ENCODE results near the gene GFOD1. TPM values are rescaled to one million over a fixed set of nuclear protein-coding genes. Genes with fewer than 3 reads are reported as not detected.
A peak's percentile ranks its signal among the peaks of the same experiment; 100 is the strongest.

GFOD1 gene
- total RNA-seq, 2 donors from 2014 or later = 3.3 to 5.2 TPM

DNA sequence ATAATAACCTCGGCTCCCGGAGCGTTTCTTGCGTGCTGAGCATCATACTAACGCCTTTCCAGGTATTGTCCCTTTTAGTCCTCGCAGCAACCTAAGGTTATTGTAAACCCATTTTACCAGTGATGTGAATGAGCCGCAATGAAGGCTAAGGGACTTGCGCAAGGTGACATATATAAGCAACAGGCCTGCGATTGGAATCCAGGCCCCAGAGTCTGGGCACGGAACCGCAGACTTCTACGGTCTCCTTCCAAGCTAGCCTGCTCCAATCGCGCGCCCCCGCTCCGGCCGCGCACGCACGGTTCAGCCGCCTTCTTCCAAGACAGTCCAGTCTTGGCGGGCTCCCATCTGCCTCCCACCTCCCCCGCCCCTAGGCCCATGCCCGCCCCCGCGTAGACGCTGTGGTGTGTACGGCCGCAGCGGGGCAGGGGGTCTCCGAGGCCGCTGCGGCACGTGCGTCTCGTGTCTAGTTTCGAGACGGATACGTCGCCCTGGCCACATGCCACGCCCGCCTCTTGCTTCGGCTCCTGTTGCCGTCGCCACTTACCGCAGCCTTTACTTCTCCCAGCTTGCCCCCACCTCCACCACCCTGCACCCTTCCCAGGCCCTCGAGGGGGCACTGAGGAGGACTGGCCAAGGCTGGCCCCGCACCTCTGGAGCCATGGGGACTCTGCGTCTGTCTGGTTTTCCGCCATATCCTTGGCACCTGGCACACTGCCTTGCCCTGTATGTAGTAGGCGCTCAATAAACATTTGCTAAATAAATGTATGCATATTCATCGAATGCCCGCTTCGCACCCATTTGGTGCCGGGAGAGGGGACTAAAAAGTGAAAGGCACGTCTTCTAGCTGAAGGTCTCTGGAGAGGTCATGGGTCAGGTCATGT, 855 bp upstream of the GFOD1 start:
- Mint-ChIP-seq H3K36me3 (ENCODE audit: insufficient read depth in 2 of 2) (no peaks in the 10 kb centered on the region), H3K9me3 (no peaks in the 10 kb centered on the region), H3K4me1 (ENCODE audit: low read depth) (peaks cover 32% of the 10 kb centered on the region), H3K27me3 (ENCODE audit: low read depth) (peaks cover 17% of the 10 kb centered on the region), H3K27ac (no peak overlapping the region), H3K4me3 (peak overlapping the region; percentile 83 to 93)
- ATAC-seq (replicated peaks in 1 of 2) (no peak), DNase-seq (peak in 1 of 2 donors; percentile 38)

- no peaks in the 10 kb centered on the region for H3K36me3 Mint-ChIP-seq (ENCODE audit: insufficient read depth in 2 of 2)
- peaks cover 17% of the 10 kb centered on the region for H3K27me3 Mint-ChIP-seq (ENCODE audit: low read depth)
- DNase-seq = peak; percentile 71 to 80
- H3K4me1 Mint-ChIP-seq (ENCODE audit: low read depth) = peaks cover 32% of the 10 kb centered on the region
- no peaks in the 10 kb centered on the region for H3K9me3 Mint-ChIP-seq
- ATAC-seq (replicated peaks in 1 of 2) = peak; percentile 52 to 53
- peak overlapping the region; percentile 90 to 93 for H3K4me3 Mint-ChIP-seq
- no peak overlapping the region for H3K27ac Mint-ChIP-seq
Measured at GRCh38 chr6:13486679-13487121, 700 bp downstream of the GFOD1 start.

DNA sequence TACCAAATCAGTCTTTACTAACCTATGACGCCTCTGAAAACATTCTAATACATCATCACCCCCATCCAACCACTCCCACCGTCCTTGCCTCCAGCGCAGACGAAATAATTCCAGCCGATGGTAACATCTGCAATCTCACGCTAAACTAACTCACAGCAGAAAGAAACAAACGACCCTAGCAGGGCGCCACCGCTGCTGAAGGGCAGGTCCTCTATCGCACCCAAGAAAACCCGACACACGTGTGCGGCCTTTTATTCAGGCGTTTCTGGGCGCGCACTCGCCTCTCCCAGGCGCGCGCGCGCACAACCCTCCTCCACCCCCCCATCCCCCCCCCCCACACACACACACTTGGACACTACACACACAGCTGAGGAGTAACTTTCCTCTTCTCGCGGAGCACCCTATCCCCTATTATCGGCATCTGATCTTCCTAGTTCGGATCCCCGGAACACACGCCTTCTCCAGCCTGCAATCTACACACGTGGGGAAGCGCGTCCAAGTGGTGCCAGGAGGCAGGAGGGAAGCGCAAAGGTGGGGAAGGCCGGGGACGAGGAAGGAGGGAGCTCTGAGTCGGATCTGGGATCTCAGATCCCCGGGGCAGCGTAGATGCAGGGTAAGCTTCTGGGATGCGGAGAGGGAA, 1.4 kb downstream of the GFOD1 start:
- Mint-ChIP-seq H3K9me3 (no peaks in the 10 kb centered on the region), H3K27me3 (ENCODE audit: low read depth) (peaks cover 17% of the 10 kb centered on the region), H3K27ac (no peak overlapping the region), H3K4me1 (ENCODE audit: low read depth) (peaks cover 37% of the 10 kb centered on the region), H3K4me3 (peak overlapping the region; percentile 90 to 93), H3K36me3 (ENCODE audit: insufficient read depth in 2 of 2) (no peaks in the 10 kb centered on the region)
- DNase-seq = peak in 1 of 2 donors; percentile 28
- ATAC-seq (replicated peaks in 1 of 2) = no peak

DNA sequence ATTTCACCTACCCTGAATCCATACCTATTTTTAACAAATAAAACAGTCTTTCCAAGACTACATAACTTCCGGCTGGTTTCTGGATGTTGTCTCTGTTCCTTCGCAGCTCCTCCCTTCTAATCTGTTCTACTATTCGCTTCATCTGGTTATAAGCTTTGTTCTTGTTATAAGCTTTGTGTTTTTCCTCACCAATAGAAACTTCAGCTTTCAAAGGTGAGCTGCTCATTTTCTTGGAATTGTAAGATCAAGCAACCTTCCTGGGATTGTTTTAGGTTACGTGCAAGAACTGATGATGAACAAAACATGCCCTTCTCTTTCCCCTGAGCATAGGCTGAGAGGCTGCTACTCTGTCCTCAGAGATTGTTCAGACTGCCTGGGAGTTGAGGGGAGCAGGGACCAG, 2.1 kb downstream of the GFOD1 start:
- Mint-ChIP-seq H3K36me3 (ENCODE audit: insufficient read depth in 2 of 2) (no peaks in the 10 kb centered on the region), H3K27me3 (ENCODE audit: low read depth) (peaks cover 17% of the 10 kb centered on the region), H3K4me3 (peak overlapping the region; percentile 90 to 93), H3K4me1 (ENCODE audit: low read depth) (peaks cover 42% of the 10 kb centered on the region), H3K27ac (no peak overlapping the region), H3K9me3 (no peaks in the 10 kb centered on the region)
- DNase-seq (no peak), ATAC-seq (replicated peaks in 1 of 2) (no peak)

DNA sequence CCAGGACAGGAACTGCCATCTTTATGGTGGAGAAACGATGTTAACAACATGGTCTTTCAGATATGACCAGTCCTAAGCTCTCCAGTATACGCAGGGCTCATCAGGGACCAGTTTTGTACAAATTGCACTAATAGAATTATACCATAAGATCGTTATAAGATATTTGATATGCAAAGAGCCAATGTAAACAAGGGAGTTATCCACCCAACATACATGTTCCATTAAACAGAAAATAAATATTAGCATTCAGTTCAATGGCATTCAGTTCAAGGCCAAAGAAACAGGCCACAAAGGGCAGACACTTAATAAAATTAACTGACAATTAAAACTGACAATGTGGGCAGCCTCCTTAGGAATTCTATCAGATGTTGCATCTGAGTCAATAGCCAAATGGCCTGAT, 2.6 kb downstream of the GFOD1 start:
- H3K9me3 Mint-ChIP-seq = no peaks in the 10 kb centered on the region
- peak overlapping the region; percentile 27 to 93 for H3K4me3 Mint-ChIP-seq
- H3K27ac Mint-ChIP-seq = no peak overlapping the region
- DNase-seq (no peak), ATAC-seq (replicated peaks in 1 of 2) (no peak)
- H3K27me3 Mint-ChIP-seq (ENCODE audit: low read depth) = peaks cover 17% of the 10 kb centered on the region
- H3K36me3 Mint-ChIP-seq (ENCODE audit: insufficient read depth in 2 of 2) = no peaks in the 10 kb centered on the region
- H3K4me1 Mint-ChIP-seq (ENCODE audit: low read depth) = peaks cover 44% of the 10 kb centered on the region

GRCh38 chr6:13484138-13484708, 3.2 kb downstream of the GFOD1 start:
- Mint-ChIP-seq H3K9me3 (no peaks in the 10 kb centered on the region), H3K36me3 (ENCODE audit: insufficient read depth in 2 of 2) (no peaks in the 10 kb centered on the region), H3K27me3 (ENCODE audit: low read depth) (peaks cover 17% of the 10 kb centered on the region), H3K27ac (no peak overlapping the region), H3K4me1 (ENCODE audit: low read depth) (peaks cover 50% of the 10 kb centered on the region), H3K4me3 (peak overlapping the region; percentile 57 to 93)
- ATAC-seq (replicated peaks in 1 of 2) = peak; percentile 2
- DNase-seq = peak in 1 of 2 donors; percentile 24

- no peak overlapping the region for H3K4me3 Mint-ChIP-seq
- no peaks in the 10 kb centered on the region for H3K9me3 Mint-ChIP-seq
- H3K4me1 Mint-ChIP-seq (ENCODE audit: low read depth) = peaks cover 54% of the 10 kb centered on the region
- no peak overlapping the region for H3K27ac Mint-ChIP-seq
- H3K27me3 Mint-ChIP-seq (ENCODE audit: low read depth) = peaks cover 7% of the 10 kb centered on the region
- DNase-seq (no peak), ATAC-seq (replicated peaks in 1 of 2) (no peak)
- peaks cover 0 to 3% of the 10 kb centered on the region in 2 donors for H3K36me3 Mint-ChIP-seq (ENCODE audit: insufficient read depth in 2 of 2)
Measured at GRCh38 chr6:13480631-13481501, 6.5 kb downstream of the GFOD1 start.

- no peak for ATAC-seq (replicated peaks in 1 of 2)
- peaks cover 0 to 3% of the 10 kb centered on the region in 2 donors for H3K36me3 Mint-ChIP-seq (ENCODE audit: insufficient read depth in 2 of 2)
Measured at GRCh38 chr6:13479971-13480434, 7.4 kb downstream of the GFOD1 start.

GRCh38 chr6:13479206-13479800, 8.1 kb downstream of the GFOD1 start:
- peak; percentile 63 to 67 for ATAC-seq (replicated peaks in 1 of 2)
- Mint-ChIP-seq H3K27ac (no peak overlapping the region), H3K4me3 (no peak overlapping the region), H3K9me3 (no peaks in the 10 kb centered on the region), H3K4me1 (ENCODE audit: low read depth) (peaks cover 39% of the 10 kb centered on the region), H3K27me3 (ENCODE audit: low read depth) (no peaks in the 10 kb centered on the region), H3K36me3 (ENCODE audit: insufficient read depth in 2 of 2) (peaks cover 0 to 8% of the 10 kb centered on the region in 2 donors)
- no peak for DNase-seq

More at GRCh38 chr6:13479971-13480434, 7.4 kb downstream of the GFOD1 start:
- Mint-ChIP-seq H3K27me3 (ENCODE audit: low read depth) (no peaks in the 10 kb centered on the region), H3K27ac (no peak overlapping the region), H3K9me3 (no peaks in the 10 kb centered on the region), H3K4me3 (no peak overlapping the region), H3K4me1 (ENCODE audit: low read depth) (peaks cover 46% of the 10 kb centered on the region)
- DNase-seq = no peak

DNA sequence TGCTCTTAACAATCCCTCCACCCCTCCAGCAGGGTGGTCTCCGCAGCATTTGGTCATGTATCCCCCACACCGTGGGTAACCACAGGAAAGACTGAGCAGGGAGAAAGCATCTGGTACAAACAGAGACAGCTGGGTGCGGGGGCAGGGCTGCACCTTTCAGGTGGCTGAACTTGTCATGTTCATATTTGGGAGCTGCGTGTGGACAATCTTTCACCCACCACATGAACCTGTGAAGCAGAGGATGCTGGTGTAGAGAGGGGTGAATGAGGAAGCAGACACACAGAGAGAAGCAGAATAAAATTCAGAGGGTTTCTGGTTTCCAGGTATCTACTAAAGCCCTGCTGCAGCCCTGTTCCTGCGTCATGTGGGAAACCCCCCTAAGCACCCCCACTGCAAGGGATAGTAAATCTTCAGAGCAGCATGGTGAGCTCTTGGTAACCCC, 8.9 kb downstream of the GFOD1 start:
- no peak overlapping the region for H3K27ac Mint-ChIP-seq
- ATAC-seq (replicated peaks in 1 of 2) (peak; percentile 65 to 68), DNase-seq (no peak)
- H3K9me3 Mint-ChIP-seq = no peaks in the 10 kb centered on the region
- H3K27me3 Mint-ChIP-seq (ENCODE audit: low read depth) = no peaks in the 10 kb centered on the region
- H3K4me1 Mint-ChIP-seq (ENCODE audit: low read depth) = peaks cover 31% of the 10 kb centered on the region
- peak overlapping the region in 1 of 2 donors; percentile 41 for H3K4me3 Mint-ChIP-seq
- peaks cover 0 to 8% of the 10 kb centered on the region in 2 donors for H3K36me3 Mint-ChIP-seq (ENCODE audit: insufficient read depth in 2 of 2)

- Mint-ChIP-seq H3K4me3 (no peak overlapping the region), H3K27ac (no peak overlapping the region), H3K9me3 (no peaks in the 10 kb centered on the region), H3K36me3 (ENCODE audit: insufficient read depth in 2 of 2) (peaks cover 0 to 8% of the 10 kb centered on the region in 2 donors), H3K27me3 (ENCODE audit: low read depth) (no peaks in the 10 kb centered on the region), H3K4me1 (ENCODE audit: low read depth) (peaks cover 32% of the 10 kb centered on the region)
- ATAC-seq (replicated peaks in 1 of 2) = no peak
- no peak for DNase-seq
Measured at GRCh38 chr6:13474787-13475186, 12.6 kb downstream of the GFOD1 start.

- Mint-ChIP-seq H3K4me3 (no peak overlapping the region), H3K27ac (no peak overlapping the region), H3K36me3 (ENCODE audit: insufficient read depth in 2 of 2) (peaks cover 0 to 10% of the 10 kb centered on the region in 2 donors), H3K4me1 (ENCODE audit: low read depth) (peaks cover 32% of the 10 kb centered on the region), H3K9me3 (no peaks in the 10 kb centered on the region), H3K27me3 (ENCODE audit: low read depth) (no peaks in the 10 kb centered on the region)
- DNase-seq (no peak), ATAC-seq (replicated peaks in 1 of 2) (no peak)
Measured at GRCh38 chr6:13474360-13474759, 13.0 kb downstream of the GFOD1 start.
